H1 (cell line): Measurements from ENCODE around the gene RIT2. TPM values are rescaled to one million over a fixed set of nuclear protein-coding genes. Genes with fewer than 3 reads are reported as not detected.

ENCODE experiments used
- PHF8 ChIP-seq: fragments of 200-600 bp; sonication (generic); conservative IDR thresholded peaks from 2 replicates; pipeline ENCODE4 v1.7.1; 2012; ENCODE audit warnings: low read depth, mild to moderate bottlenecking, inconsistent platforms, low read length, moderate library complexity
- SP1 ChIP-seq: IDR thresholded peaks from 2 replicates; pipeline ENCODE4 v1.6.1; 2011; ENCODE audit warnings: low read depth, low read length
- ZNF274 ChIP-seq: IDR thresholded peaks from 2 replicates; pipeline ENCODE4 v1.7.0; 2012; ENCODE audit warnings: low read length, borderline replicate concordance; ENCODE audit errors: extremely low read depth
- polyA plus RNA-seq, 7 experiments: library from polyadenylated mRNA; depleted of rRNA in 3 of 7; stranded (reverse) in 5 of 7; unstranded in 2 of 7; fragments of >200 nt in 5 of 7; fragments of 200-250 nt in 2 of 7; gene quantifications; 1 replicate in 5 of 7; 2 replicates in 1 of 7; 4 replicates in 1 of 7; pipeline versions ENCODE4 v1.2.1 to v1.2.3, GENCODE V29; 2011 to 2013; ENCODE audit warnings: missing spikeins in 2 of 7, mixed read lengths in 2 of 7
- total RNA-seq: library from RNA; stranded (reverse); fragmentation: NEBNext Ultra II Directional; extraction: Animal tissue kit (Norgen Biotek cat#: 25700); gene quantifications from 2 replicates; pipeline ENCODE4 v1.2.1, GENCODE V29; 2021
- TF ChIP-seq, protein P1 (sequence below): fragments of 300-600 bp; sonication (generic); IDR thresholded peaks from 2 replicates; pipeline ENCODE4 v1.7.1; 2012; ENCODE audit warnings: low read length, moderate library complexity, mild to moderate bottlenecking, inconsistent platforms; ENCODE audit not compliant: insufficient replicate concordance

The RIT2 gene
- total and polyA plus RNA-seq, 2 of the 8 experiments (the other 6 are each of a cell fraction or from before 2014, with no cell fraction given), result 0.67 to 3.2 TPM

DNA sequence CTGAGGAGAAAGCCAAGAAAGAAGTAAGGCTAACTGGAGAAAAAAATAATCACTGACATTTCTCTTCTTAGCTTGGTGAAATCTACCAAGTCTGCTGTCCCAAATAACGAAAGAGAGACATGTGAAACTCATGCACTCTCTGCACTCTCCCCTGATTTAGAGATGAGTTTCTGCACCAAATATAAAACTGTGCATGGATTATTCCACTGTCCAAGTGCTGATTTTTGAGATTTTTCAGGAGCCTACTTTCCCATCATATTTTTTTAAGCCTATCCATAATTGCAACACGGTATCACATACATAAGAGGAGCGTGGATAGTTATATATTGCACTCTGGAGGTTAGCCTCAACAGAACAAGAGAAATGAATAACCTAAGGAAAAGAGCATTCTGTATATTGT is 10.0 kb upstream of the RIT2 start (continued):
- TF ChIP-seq, protein P1, sequence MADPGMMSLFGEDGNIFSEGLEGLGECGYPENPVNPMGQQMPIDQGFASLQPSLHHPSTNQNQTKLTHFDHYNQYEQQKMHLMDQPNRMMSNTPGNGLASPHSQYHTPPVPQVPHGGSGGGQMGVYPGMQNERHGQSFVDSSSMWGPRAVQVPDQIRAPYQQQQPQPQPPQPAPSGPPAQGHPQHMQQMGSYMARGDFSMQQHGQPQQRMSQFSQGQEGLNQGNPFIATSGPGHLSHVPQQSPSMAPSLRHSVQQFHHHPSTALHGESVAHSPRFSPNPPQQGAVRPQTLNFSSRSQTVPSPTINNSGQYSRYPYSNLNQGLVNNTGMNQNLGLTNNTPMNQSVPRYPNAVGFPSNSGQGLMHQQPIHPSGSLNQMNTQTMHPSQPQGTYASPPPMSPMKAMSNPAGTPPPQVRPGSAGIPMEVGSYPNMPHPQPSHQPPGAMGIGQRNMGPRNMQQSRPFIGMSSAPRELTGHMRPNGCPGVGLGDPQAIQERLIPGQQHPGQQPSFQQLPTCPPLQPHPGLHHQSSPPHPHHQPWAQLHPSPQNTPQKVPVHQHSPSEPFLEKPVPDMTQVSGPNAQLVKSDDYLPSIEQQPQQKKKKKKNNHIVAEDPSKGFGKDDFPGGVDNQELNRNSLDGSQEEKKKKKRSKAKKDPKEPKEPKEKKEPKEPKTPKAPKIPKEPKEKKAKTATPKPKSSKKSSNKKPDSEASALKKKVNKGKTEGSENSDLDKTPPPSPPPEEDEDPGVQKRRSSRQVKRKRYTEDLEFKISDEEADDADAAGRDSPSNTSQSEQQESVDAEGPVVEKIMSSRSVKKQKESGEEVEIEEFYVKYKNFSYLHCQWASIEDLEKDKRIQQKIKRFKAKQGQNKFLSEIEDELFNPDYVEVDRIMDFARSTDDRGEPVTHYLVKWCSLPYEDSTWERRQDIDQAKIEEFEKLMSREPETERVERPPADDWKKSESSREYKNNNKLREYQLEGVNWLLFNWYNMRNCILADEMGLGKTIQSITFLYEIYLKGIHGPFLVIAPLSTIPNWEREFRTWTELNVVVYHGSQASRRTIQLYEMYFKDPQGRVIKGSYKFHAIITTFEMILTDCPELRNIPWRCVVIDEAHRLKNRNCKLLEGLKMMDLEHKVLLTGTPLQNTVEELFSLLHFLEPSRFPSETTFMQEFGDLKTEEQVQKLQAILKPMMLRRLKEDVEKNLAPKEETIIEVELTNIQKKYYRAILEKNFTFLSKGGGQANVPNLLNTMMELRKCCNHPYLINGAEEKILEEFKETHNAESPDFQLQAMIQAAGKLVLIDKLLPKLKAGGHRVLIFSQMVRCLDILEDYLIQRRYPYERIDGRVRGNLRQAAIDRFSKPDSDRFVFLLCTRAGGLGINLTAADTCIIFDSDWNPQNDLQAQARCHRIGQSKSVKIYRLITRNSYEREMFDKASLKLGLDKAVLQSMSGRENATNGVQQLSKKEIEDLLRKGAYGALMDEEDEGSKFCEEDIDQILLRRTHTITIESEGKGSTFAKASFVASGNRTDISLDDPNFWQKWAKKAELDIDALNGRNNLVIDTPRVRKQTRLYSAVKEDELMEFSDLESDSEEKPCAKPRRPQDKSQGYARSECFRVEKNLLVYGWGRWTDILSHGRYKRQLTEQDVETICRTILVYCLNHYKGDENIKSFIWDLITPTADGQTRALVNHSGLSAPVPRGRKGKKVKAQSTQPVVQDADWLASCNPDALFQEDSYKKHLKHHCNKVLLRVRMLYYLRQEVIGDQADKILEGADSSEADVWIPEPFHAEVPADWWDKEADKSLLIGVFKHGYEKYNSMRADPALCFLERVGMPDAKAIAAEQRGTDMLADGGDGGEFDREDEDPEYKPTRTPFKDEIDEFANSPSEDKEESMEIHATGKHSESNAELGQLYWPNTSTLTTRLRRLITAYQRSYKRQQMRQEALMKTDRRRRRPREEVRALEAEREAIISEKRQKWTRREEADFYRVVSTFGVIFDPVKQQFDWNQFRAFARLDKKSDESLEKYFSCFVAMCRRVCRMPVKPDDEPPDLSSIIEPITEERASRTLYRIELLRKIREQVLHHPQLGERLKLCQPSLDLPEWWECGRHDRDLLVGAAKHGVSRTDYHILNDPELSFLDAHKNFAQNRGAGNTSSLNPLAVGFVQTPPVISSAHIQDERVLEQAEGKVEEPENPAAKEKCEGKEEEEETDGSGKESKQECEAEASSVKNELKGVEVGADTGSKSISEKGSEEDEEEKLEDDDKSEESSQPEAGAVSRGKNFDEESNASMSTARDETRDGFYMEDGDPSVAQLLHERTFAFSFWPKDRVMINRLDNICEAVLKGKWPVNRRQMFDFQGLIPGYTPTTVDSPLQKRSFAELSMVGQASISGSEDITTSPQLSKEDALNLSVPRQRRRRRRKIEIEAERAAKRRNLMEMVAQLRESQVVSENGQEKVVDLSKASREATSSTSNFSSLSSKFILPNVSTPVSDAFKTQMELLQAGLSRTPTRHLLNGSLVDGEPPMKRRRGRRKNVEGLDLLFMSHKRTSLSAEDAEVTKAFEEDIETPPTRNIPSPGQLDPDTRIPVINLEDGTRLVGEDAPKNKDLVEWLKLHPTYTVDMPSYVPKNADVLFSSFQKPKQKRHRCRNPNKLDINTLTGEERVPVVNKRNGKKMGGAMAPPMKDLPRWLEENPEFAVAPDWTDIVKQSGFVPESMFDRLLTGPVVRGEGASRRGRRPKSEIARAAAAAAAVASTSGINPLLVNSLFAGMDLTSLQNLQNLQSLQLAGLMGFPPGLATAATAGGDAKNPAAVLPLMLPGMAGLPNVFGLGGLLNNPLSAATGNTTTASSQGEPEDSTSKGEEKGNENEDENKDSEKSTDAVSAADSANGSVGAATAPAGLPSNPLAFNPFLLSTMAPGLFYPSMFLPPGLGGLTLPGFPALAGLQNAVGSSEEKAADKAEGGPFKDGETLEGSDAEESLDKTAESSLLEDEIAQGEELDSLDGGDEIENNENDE, result no peak
- TF ChIP-seq ZNF274, result no peak
- no peak for TF ChIP-seq PHF8
- TF ChIP-seq SP1, result no peak
- TF ChIP-seq, all 59 proteins: peak for 0
